Esophagus muscularis mucosa (tissue), 4 donors: ENCODE data around the gene SPOCK1. TPM values are rescaled to one million over a fixed set of nuclear protein-coding genes. Genes with fewer than 3 reads are reported as not detected.

Experiments
- DNase-seq: peaks from one replicate; pipeline ENCODE4 v3.0.0-alpha.2; 2017; ENCODE audit errors: extremely low spot score
- H3K27ac ChIP-seq, 4 donors: fragments of 200-600 bp; sonication (generic); replicated peaks in 1 of 4; 1 replicate in 3 of 4; 2 replicates in 1 of 4; pipeline ENCODE4 v1.5.1; 2016 to 2019; ENCODE audit warnings: mild to moderate bottlenecking in 1 of 4
- H3K27me3 ChIP-seq, 4 donors: fragments of 200-600 bp; sonication (generic); one replicate each; pipeline versions ENCODE4 v1.5.1 to v1.6.0; 2016 to 2019
- H3K36me3 ChIP-seq, 4 donors: fragments of 200-600 bp; sonication (generic); one replicate each; pipeline ENCODE4 v1.5.1; 2016 to 2019
- H3K4me1 ChIP-seq, 4 donors: fragments of 200-600 bp; sonication (generic); one replicate each; pipeline ENCODE4 v1.5.1; 2016 to 2019
- H3K4me3 ChIP-seq, 4 donors: fragments of 200-600 bp; sonication (generic); 1 replicate in 2 of 4; 2 replicates in 2 of 4; pipeline ENCODE4 v1.5.1; 2016 to 2019; ENCODE audit warnings: mild to moderate bottlenecking in 4 of 4, moderate library complexity in 1 of 4
- H3K9me3 ChIP-seq, 4 donors: fragments of 200-600 bp; sonication (generic); 1 replicate in 3 of 4; 2 replicates in 1 of 4; pipeline ENCODE4 v1.5.1; 2016 to 2019
- EP300 ChIP-seq: sonication (generic); formaldehyde crosslinking; IDR thresholded peaks from one replicate; pipeline ENCODE4 v1.6.1; 2017; ENCODE audit warnings: antibody characterized with exemption
- POLR2A ChIP-seq: fragments of 450-650 bp; IDR thresholded peaks from one replicate; pipeline ENCODE4 v1.6.1; 2017; ENCODE audit warnings: antibody characterized with exemption, moderate library complexity, mild to moderate bottlenecking, low read depth
- POLR2AphosphoS5 ChIP-seq, 2 donors: sonication (generic); formaldehyde crosslinking; IDR thresholded peaks; one replicate each; pipeline ENCODE4 v1.6.1; 2017; ENCODE audit warnings: antibody characterized with exemption in 2 of 2
- WGBS: methylation state at CpG from one replicate; pipeline ENCODE4 v1.1.5; 2018; 5-methylcytosine and 5-hydroxymethylcytosine counted together
- intact Hi-C: fragments of 100-400 bp; cut with DNase I; formaldehyde crosslinking; loops from one replicate; pipeline ENCODE4 v1.15.1; 2023
- total RNA-seq, 4 donors: library from RNA; depleted of rRNA; stranded (reverse); fragments of >200 nt; gene quantifications; one replicate each; pipeline versions ENCODE4 v1.1.0 to v1.2.1, GENCODE V29; 2016
- TF ChIP-seq, protein P1 (sequence below), 3 experiments: fragments of 200-600 bp in 2 of 3; fragments of 450-650 bp in 1 of 3; sonication (generic) in 2 of 3; IDR thresholded peaks; one replicate each; pipeline ENCODE4 v1.5.1; 2017 to 2019; ENCODE audit warnings: antibody characterized with exemption in 3 of 3, mild to moderate bottlenecking in 2 of 3, moderate library complexity in 1 of 3

SPOCK1 gene
- total RNA-seq, 4 donors from 2014 or later = 39.0 to 52.4 (median 45.6) TPM

GRCh38 chr5:137195483-137195882 lies 303.6 kb downstream of the SPOCK1 start:
- intact Hi-C loops = no loop called here
- Histone ChIP-seq H3K27ac (no peak overlapping the region), H3K36me3 (no peaks in the 10 kb centered on the region), H3K27me3 (no peaks in the 10 kb centered on the region), H3K9me3 (no peaks in the 10 kb centered on the region), H3K4me3 (no peak overlapping the region), H3K4me1 (no peaks in the 10 kb centered on the region)
- TF ChIP-seq, protein P1, sequence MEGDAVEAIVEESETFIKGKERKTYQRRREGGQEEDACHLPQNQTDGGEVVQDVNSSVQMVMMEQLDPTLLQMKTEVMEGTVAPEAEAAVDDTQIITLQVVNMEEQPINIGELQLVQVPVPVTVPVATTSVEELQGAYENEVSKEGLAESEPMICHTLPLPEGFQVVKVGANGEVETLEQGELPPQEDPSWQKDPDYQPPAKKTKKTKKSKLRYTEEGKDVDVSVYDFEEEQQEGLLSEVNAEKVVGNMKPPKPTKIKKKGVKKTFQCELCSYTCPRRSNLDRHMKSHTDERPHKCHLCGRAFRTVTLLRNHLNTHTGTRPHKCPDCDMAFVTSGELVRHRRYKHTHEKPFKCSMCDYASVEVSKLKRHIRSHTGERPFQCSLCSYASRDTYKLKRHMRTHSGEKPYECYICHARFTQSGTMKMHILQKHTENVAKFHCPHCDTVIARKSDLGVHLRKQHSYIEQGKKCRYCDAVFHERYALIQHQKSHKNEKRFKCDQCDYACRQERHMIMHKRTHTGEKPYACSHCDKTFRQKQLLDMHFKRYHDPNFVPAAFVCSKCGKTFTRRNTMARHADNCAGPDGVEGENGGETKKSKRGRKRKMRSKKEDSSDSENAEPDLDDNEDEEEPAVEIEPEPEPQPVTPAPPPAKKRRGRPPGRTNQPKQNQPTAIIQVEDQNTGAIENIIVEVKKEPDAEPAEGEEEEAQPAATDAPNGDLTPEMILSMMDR (IDR thresholded peaks at IDR 0.05) = no peak
- TF ChIP-seq EP300 (no peak), POLR2AphosphoS5 (IDR thresholded peaks at IDR 0.05) (no peak), POLR2A (no peak)
- 92% methylated on average over 2 of the region's 2 CpGs for WGBS
- DNase-seq = no peak

DNA sequence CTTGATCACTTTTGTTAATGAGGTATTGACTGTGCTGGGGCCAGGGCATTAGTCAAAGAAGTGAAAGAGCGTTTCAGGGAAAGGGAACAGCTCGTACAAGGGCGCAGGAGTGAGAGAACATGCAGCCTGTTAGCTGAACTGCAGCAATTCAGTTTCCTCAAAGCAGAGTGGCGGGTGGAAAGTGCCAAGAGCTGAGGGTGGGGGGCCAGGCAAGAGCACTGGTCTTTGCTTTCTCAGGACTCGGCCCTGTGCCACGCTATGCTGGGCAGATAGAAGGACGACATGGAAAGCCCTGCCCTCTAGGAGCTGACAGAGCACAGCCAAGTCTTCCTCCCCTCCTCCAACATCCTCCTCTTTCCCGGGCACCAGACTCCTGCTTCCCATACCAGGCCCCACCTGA lies 304.8 kb downstream of the SPOCK1 start:
- H3K27ac ChIP-seq = no peak overlapping the region
- H3K4me1 ChIP-seq = no peaks in the 10 kb centered on the region
- DNase-seq = no peak
- no peak overlapping the region for H3K4me3 ChIP-seq
- H3K36me3 ChIP-seq = no peaks in the 10 kb centered on the region
- WGBS = 72% methylated on average over 8 of the region's 8 CpGs
- intact Hi-C loops = no loop called here
- H3K27me3 ChIP-seq = no peaks in the 10 kb centered on the region
- H3K9me3 ChIP-seq = no peaks in the 10 kb centered on the region
- TF ChIP-seq, protein P1 (IDR thresholded peaks at IDR 0.05) = no peak
- TF ChIP-seq POLR2AphosphoS5 (IDR thresholded peaks at IDR 0.05) (no peak), POLR2A (no peak), EP300 (no peak)

GRCh38 chr5:137192293-137192743 lies 306.8 kb downstream of the SPOCK1 start:
- no peaks in the 10 kb centered on the region for H3K4me1 ChIP-seq
- H3K27ac ChIP-seq = no peak overlapping the region
- no peak overlapping the region for H3K4me3 ChIP-seq
- no peaks in the 10 kb centered on the region for H3K9me3 ChIP-seq
- 64% methylated on average over 3 of the region's 3 CpGs for WGBS
- no peaks in the 10 kb centered on the region for H3K27me3 ChIP-seq
- no peak for DNase-seq
- no peak for TF ChIP-seq POLR2AphosphoS5 (IDR thresholded peaks at IDR 0.05)
- TF ChIP-seq EP300 = no peak
- TF ChIP-seq POLR2A = no peak
- TF ChIP-seq, protein P1 (IDR thresholded peaks at IDR 0.05) = no peak
- H3K36me3 ChIP-seq = no peaks in the 10 kb centered on the region
- intact Hi-C loops = no loop called here

DNA sequence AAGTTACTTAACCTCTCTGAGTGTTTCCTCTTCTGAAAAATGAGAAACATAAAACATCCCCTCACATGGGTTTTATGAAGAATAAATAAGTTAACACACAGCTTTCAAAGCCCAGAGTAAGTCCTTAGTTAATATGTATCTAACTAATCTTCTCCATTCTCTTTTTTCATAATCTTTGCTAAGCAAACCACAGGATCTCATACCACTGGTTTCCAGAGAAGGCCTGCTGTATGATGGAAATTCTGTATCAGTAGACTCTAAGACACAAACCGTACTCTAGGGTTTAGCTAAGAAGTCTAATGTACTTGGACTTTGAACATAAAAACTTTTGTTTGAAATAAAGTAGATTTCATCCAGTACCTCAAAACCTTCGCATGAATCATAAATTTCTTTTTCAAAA lies 307.9 kb downstream of the SPOCK1 start:
- Histone ChIP-seq H3K27me3 (no peaks in the 10 kb centered on the region), H3K4me1 (no peaks in the 10 kb centered on the region), H3K4me3 (no peak overlapping the region), H3K36me3 (no peaks in the 10 kb centered on the region), H3K9me3 (no peaks in the 10 kb centered on the region), H3K27ac (no peak overlapping the region)
- intact Hi-C loops = no loop called here
- TF ChIP-seq EP300 (no peak), POLR2AphosphoS5 (IDR thresholded peaks at IDR 0.05) (no peak), POLR2A (no peak)
- TF ChIP-seq, protein P1 (IDR thresholded peaks at IDR 0.05) = no peak
- WGBS = 50% methylated on average over 2 of the region's 2 CpGs
- DNase-seq = no peak

DNA sequence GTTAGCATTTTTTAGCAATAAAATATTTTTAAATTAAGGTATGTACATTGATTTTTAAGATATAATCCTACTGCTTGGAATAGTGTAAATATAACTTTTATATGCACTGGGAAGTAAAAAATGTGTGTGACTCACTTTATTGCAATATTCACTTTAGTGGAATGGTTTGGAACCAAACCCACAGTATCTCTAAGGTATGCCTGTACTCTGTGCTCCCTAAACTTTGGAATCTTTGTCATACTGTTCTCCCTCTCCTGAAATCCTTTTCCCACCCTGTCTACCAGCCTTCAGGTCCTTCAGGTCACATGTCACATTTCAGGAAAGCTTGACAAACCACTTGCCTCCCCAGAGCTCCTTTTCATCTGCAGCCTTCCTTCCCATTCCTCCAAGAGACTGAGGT lies 308.7 kb downstream of the SPOCK1 start:
- no peaks in the 10 kb centered on the region for H3K36me3 ChIP-seq
- intact Hi-C loops = no loop called here
- no peak for TF ChIP-seq POLR2A
- no peak for TF ChIP-seq EP300
- TF ChIP-seq, protein P1 (IDR thresholded peaks at IDR 0.05) = no peak
- no peak for TF ChIP-seq POLR2AphosphoS5 (IDR thresholded peaks at IDR 0.05)
- no peaks in the 10 kb centered on the region for H3K4me1 ChIP-seq
- no peaks in the 10 kb centered on the region for H3K9me3 ChIP-seq
- DNase-seq = no peak
- peak overlapping the region in 2 of 4 donors; percentile 26 for H3K27ac ChIP-seq
- H3K4me3 ChIP-seq = no peak overlapping the region
- no peaks in the 10 kb centered on the region for H3K27me3 ChIP-seq
